Suprapubic skin (tissue), 4 donors: ENCODE results near the gene CTSD. TPM values are rescaled to one million over a fixed set of nuclear protein-coding genes. Genes with fewer than 3 reads are reported as not detected.

ENCODE experiments used
- DNase-seq, 2 donors: peaks; one replicate each; pipeline ENCODE4 v3.0.0-alpha.2; 2019; ENCODE audit warnings: low spot score in 2 of 2
- H3K27ac ChIP-seq: fragments of 200-600 bp; sonication (generic); one replicate; pipeline ENCODE4 v1.5.1; 2019
- H3K27me3 ChIP-seq: fragments of 200-600 bp; sonication (generic); one replicate; pipeline ENCODE4 v1.5.1; 2019
- H3K36me3 ChIP-seq: fragments of 200-600 bp; sonication (generic); one replicate; pipeline ENCODE4 v1.5.1; 2019
- H3K4me1 ChIP-seq: fragments of 200-600 bp; sonication (generic); one replicate; pipeline ENCODE4 v1.5.1; 2019
- H3K4me3 ChIP-seq: fragments of 200-600 bp; sonication (generic); one replicate; pipeline ENCODE4 v1.5.1; 2019; ENCODE audit warnings: mild to moderate bottlenecking
- H3K9me3 ChIP-seq: fragments of 200-600 bp; sonication (generic); one replicate; pipeline ENCODE4 v1.5.1; 2019
- CTCF ChIP-seq, 2 donors: fragments of 200-600 bp in 1 of 2; fragments of 450-650 bp in 1 of 2; sonication (generic) in 1 of 2; IDR thresholded peaks; one replicate each; pipeline ENCODE4 v1.5.1; 2016 to 2019; ENCODE audit warnings: antibody characterized with exemption in 2 of 2, mild to moderate bottlenecking in 1 of 2, moderate library complexity in 1 of 2
- EP300 ChIP-seq: sonication (generic); formaldehyde crosslinking; IDR thresholded peaks from one replicate; pipeline ENCODE4 v1.6.1; 2017; ENCODE audit warnings: antibody characterized with exemption
- POLR2A ChIP-seq, 2 donors: fragments of 450-650 bp; IDR thresholded peaks; one replicate each; pipeline ENCODE4 v1.6.1; 2017; ENCODE audit warnings: antibody characterized with exemption in 2 of 2, mild to moderate bottlenecking in 2 of 2, moderate library complexity in 2 of 2
- POLR2AphosphoS5 ChIP-seq, 3 donors: sonication (generic); formaldehyde crosslinking; IDR thresholded peaks; one replicate each; pipeline ENCODE4 v1.6.1; 2017; ENCODE audit warnings: antibody characterized with exemption in 3 of 3
- WGBS: methylation state at CpG from one replicate; pipeline ENCODE4 v1.1.5; 2018; 5-methylcytosine and 5-hydroxymethylcytosine counted together
- total RNA-seq, 4 donors: library from RNA; depleted of rRNA; stranded (reverse); fragments of >200 nt; gene quantifications; one replicate each; pipeline ENCODE4 v1.1.0, GENCODE V29; 2016

The CTSD gene
- total RNA-seq, 4 donors from 2014 or later, result 319 to 596 (median 469) TPM

- Histone ChIP-seq H3K27ac (no peak overlapping the region), H3K36me3 (peaks cover 65% of the 10 kb centered on the region), H3K4me1 (peaks cover 65% of the 10 kb centered on the region), H3K4me3 (no peak overlapping the region), H3K9me3 (no peaks in the 10 kb centered on the region), H3K27me3 (peaks cover 4% of the 10 kb centered on the region)
- 90% methylated on average over 1 of the region's 14 CpGs for WGBS
- TF ChIP-seq EP300 (no peak), POLR2AphosphoS5 (IDR thresholded peaks at IDR 0.05) (no peak), CTCF (IDR thresholded peaks at IDR 0.05) (no peak), POLR2A (IDR thresholded peaks at IDR 0.05) (no peak)
- DNase-seq, result peak in 1 of 2 donors; percentile 62
Measured at GRCh38 chr11:1753929-1754305, 9.8 kb downstream of the CTSD start.

GRCh38 chr11:1753229-1753928, 10.3 kb downstream of the CTSD start:
- no peak for DNase-seq
- TF ChIP-seq POLR2A (IDR thresholded peaks at IDR 0.05) (no peak), POLR2AphosphoS5 (IDR thresholded peaks at IDR 0.05) (no peak), EP300 (no peak), CTCF (IDR thresholded peaks at IDR 0.05) (no peak)
- peaks cover 7% of the 10 kb centered on the region for H3K27me3 ChIP-seq
- H3K4me1 ChIP-seq, result peaks cover 66% of the 10 kb centered on the region
- no peaks in the 10 kb centered on the region for H3K9me3 ChIP-seq
- no peak overlapping the region for H3K27ac ChIP-seq
- H3K4me3 ChIP-seq, result no peak overlapping the region
- whole genome bisulfite sequencing, result 88% methylated on average over 20 of the region's 38 CpGs
- H3K36me3 ChIP-seq, result peaks cover 60% of the 10 kb centered on the region

GRCh38 chr11:1752907-1753228, 10.9 kb downstream of the CTSD start:
- Histone ChIP-seq H3K4me1 (peaks cover 66% of the 10 kb centered on the region), H3K27me3 (peaks cover 7% of the 10 kb centered on the region), H3K4me3 (no peak overlapping the region), H3K36me3 (peaks cover 55% of the 10 kb centered on the region), H3K27ac (no peak overlapping the region), H3K9me3 (no peaks in the 10 kb centered on the region)
- TF ChIP-seq EP300 (no peak), POLR2A (IDR thresholded peaks at IDR 0.05) (no peak), CTCF (IDR thresholded peaks at IDR 0.05) (no peak), POLR2AphosphoS5 (IDR thresholded peaks at IDR 0.05) (no peak)
- 79% methylated on average over 7 of the region's 10 CpGs for WGBS
- no peak for DNase-seq

- Histone ChIP-seq H3K36me3 (peaks cover 49% of the 10 kb centered on the region), H3K9me3 (no peaks in the 10 kb centered on the region), H3K4me3 (no peak overlapping the region), H3K27me3 (peaks cover 7% of the 10 kb centered on the region), H3K4me1 (peaks cover 67% of the 10 kb centered on the region), H3K27ac (no peak overlapping the region)
- no peak for TF ChIP-seq POLR2A (IDR thresholded peaks at IDR 0.05)
- TF ChIP-seq EP300, result no peak
- TF ChIP-seq POLR2AphosphoS5 (IDR thresholded peaks at IDR 0.05), result no peak
- no peak for TF ChIP-seq CTCF (IDR thresholded peaks at IDR 0.05)
- WGBS, result 73% methylated on average over 13 of the region's 24 CpGs
- peak in 1 of 2 donors; percentile 78 for DNase-seq
Measured at GRCh38 chr11:1751999-1752906, 11.5 kb downstream of the CTSD start.

- Histone ChIP-seq H3K4me3 (no peak overlapping the region), H3K36me3 (peaks cover 41% of the 10 kb centered on the region), H3K27ac (peak overlapping the region; percentile 52), H3K4me1 (peaks cover 67% of the 10 kb centered on the region), H3K27me3 (peaks cover 7% of the 10 kb centered on the region), H3K9me3 (no peaks in the 10 kb centered on the region)
- DNase-seq, result no peak
- 58% methylated on average over 3 of the region's 5 CpGs for WGBS
- TF ChIP-seq CTCF (IDR thresholded peaks at IDR 0.05) (no peak), POLR2A (IDR thresholded peaks at IDR 0.05) (no peak), EP300 (no peak), POLR2AphosphoS5 (IDR thresholded peaks at IDR 0.05) (no peak)
Measured at GRCh38 chr11:1751531-1751921, 12.2 kb downstream of the CTSD start.
